ENCODE data around the gene COL6A3. TPM values are rescaled to one million over a fixed set of nuclear protein-coding genes. Genes with fewer than 3 reads are reported as not detected.

Gene COL6A3
- polyA plus RNA-seq, 3 donors = not detected

DNA sequence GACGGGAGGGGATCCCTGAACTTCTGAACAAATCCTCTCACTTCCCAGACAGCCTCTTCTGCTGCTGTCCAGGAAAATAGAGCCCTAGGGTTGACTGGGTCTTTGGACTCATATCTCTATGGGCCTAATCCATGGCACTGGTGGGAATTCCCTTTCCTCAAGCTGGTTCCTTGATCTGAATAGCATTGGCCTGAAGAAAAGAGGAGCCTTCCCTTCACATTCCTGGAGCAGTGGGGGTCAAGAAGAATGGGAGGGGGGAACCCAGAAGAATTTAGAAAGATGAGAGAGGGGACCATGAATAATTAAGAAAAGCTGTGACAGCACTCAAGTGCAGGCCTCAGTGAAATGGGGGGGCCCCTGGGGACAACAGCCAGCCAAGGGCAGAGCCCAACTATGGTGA lies 80.2 kb downstream of the COL6A3 start:
- Histone ChIP-seq H3K27me3 (ENCODE audit: control insufficient read depth in 2 of 2, insufficient read depth in 2 of 2, low read length in 2 of 2) (no peaks in the 10 kb centered on the region), H2AFZ (ENCODE audit: insufficient read depth, low read depth, low read length, poor library complexity, severe bottlenecking) (no peak overlapping the region), H4K20me1 (ENCODE audit: insufficient read depth, low read length) (no peaks in the 10 kb centered on the region), H3K27ac (ENCODE audit: low read depth in 1 of 2, low read length in 2 of 2) (no peak overlapping the region), H3K79me2 (ENCODE audit: insufficient read depth, low read length) (no peaks in the 10 kb centered on the region), H3K4me3 (replicated peaks in 1 of 3; ENCODE audit: low read depth in 2 of 3, low read length in 3 of 3) (no peak overlapping the region), H3K9ac (ENCODE audit: insufficient read depth, low read length, poor library complexity, severe bottlenecking) (no peak overlapping the region), H3K4me2 (replicated peaks; ENCODE audit: extremely low read depth, low read length, poor library complexity, severe bottlenecking) (no peak overlapping the region), H3K9me3 (replicated peaks in 1 of 2; ENCODE audit: control insufficient read depth in 1 of 2, insufficient read depth in 1 of 2, low read length in 2 of 2) (no peaks in the 10 kb centered on the region), H3K4me1 (ENCODE audit: control insufficient read depth in 1 of 2, insufficient read depth in 2 of 2, low read length in 2 of 2) (no peaks in the 10 kb centered on the region), H3K36me3 (replicated peaks in 1 of 2; ENCODE audit: control insufficient read depth in 1 of 2, insufficient read depth in 2 of 2, low read length in 2 of 2) (no peaks in the 10 kb centered on the region)
- TF ChIP-seq, protein P1, sequence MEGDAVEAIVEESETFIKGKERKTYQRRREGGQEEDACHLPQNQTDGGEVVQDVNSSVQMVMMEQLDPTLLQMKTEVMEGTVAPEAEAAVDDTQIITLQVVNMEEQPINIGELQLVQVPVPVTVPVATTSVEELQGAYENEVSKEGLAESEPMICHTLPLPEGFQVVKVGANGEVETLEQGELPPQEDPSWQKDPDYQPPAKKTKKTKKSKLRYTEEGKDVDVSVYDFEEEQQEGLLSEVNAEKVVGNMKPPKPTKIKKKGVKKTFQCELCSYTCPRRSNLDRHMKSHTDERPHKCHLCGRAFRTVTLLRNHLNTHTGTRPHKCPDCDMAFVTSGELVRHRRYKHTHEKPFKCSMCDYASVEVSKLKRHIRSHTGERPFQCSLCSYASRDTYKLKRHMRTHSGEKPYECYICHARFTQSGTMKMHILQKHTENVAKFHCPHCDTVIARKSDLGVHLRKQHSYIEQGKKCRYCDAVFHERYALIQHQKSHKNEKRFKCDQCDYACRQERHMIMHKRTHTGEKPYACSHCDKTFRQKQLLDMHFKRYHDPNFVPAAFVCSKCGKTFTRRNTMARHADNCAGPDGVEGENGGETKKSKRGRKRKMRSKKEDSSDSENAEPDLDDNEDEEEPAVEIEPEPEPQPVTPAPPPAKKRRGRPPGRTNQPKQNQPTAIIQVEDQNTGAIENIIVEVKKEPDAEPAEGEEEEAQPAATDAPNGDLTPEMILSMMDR (IDR thresholded peaks at IDR 0.05) = no peak
- no peaks in the 10 kb centered on the region for H3K9me3 Mint-ChIP-seq
- H3K27ac Mint-ChIP-seq = no peak overlapping the region
- H3K4me3 Mint-ChIP-seq = no peak overlapping the region
- H3K27me3 Mint-ChIP-seq (ENCODE audit: low read depth in 3 of 3) = peaks cover 2 to 4% (median 2%) of the 10 kb centered on the region in 3 donors
- no peaks in the 10 kb centered on the region for H3K36me3 Mint-ChIP-seq
- no peaks in the 10 kb centered on the region for H3K4me1 Mint-ChIP-seq
- 100% methylated on average over 1 of the region's 1 CpG for WGBS (ENCODE audit: insufficient coverage)
- intact Hi-C loops (cut with micrococcal nuclease) = no loop called here
- DNase-seq = no peak

DNA sequence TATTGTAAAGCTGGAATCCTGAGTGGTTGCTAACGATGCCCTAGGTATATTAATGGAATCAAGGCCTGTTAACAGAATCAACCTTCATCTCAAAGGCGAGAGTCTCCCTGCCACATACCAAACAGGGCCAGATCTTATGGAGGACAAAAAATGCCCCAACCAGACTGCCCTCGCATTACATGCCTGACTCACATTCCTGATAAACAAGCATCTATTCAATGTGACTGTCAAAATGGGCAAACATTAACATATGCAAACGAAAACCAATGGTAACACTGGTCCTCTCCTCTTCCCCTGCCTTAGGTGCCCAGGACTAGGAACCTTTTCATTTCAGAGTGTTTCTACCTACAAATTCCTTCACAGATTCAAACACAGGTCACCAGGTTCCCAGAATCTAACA lies 83.4 kb downstream of the COL6A3 start:
- Histone ChIP-seq H3K79me2 (ENCODE audit: insufficient read depth, low read length) (no peaks in the 10 kb centered on the region), H4K20me1 (ENCODE audit: insufficient read depth, low read length) (no peaks in the 10 kb centered on the region), H3K4me1 (ENCODE audit: control insufficient read depth in 1 of 2, insufficient read depth in 2 of 2, low read length in 2 of 2) (no peaks in the 10 kb centered on the region), H3K36me3 (replicated peaks in 1 of 2; ENCODE audit: control insufficient read depth in 1 of 2, insufficient read depth in 2 of 2, low read length in 2 of 2) (no peaks in the 10 kb centered on the region), H2AFZ (ENCODE audit: insufficient read depth, low read depth, low read length, poor library complexity, severe bottlenecking) (no peak overlapping the region), H3K27me3 (ENCODE audit: control insufficient read depth in 2 of 2, insufficient read depth in 2 of 2, low read length in 2 of 2) (no peaks in the 10 kb centered on the region), H3K27ac (ENCODE audit: low read depth in 1 of 2, low read length in 2 of 2) (no peak overlapping the region), H3K9ac (ENCODE audit: insufficient read depth, low read length, poor library complexity, severe bottlenecking) (no peak overlapping the region), H3K4me3 (replicated peaks in 1 of 3; ENCODE audit: low read depth in 2 of 3, low read length in 3 of 3) (no peak overlapping the region), H3K4me2 (replicated peaks; ENCODE audit: extremely low read depth, low read length, poor library complexity, severe bottlenecking) (no peak overlapping the region), H3K9me3 (replicated peaks in 1 of 2; ENCODE audit: control insufficient read depth in 1 of 2, insufficient read depth in 1 of 2, low read length in 2 of 2) (no peaks in the 10 kb centered on the region)
- Mint-ChIP-seq H3K27ac (no peak overlapping the region), H3K4me3 (no peak overlapping the region), H3K27me3 (ENCODE audit: low read depth in 3 of 3) (peaks cover 4 to 8% (median 4%) of the 10 kb centered on the region in 3 donors), H3K9me3 (no peaks in the 10 kb centered on the region), H3K36me3 (no peaks in the 10 kb centered on the region), H3K4me1 (no peaks in the 10 kb centered on the region)
- WGBS (ENCODE audit: insufficient coverage) = 45% methylated on average over 2 of the region's 4 CpGs
- DNase-seq = no peak
- intact Hi-C loops (cut with micrococcal nuclease) = no loop called here
- TF ChIP-seq, protein P1 (IDR thresholded peaks at IDR 0.05) = no peak

Data from CD14-positive monocyte (primary cell).